ENCODE results near the gene ZSWIM6.

DNA sequence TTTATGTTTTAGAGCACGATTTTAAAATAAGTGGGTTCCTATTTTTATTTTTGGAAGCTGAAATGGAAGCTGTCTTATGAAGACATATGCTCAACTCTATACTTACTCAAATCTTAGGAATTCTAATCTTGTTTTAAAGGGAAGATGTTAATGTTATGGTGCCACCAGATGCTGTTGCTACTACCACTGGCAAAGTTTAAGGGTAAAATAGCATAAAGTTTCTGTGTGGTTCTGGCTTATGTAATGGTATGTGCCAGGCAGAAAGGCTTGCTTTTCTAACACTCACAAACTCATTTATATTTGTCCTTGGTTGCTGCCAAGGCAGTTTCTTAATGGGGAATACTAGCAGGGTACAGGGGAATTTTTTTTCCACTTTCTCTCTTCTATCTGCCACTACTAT lies 204.9 kb downstream of the ZSWIM6 start:
- TF ChIP-seq, protein P1, sequence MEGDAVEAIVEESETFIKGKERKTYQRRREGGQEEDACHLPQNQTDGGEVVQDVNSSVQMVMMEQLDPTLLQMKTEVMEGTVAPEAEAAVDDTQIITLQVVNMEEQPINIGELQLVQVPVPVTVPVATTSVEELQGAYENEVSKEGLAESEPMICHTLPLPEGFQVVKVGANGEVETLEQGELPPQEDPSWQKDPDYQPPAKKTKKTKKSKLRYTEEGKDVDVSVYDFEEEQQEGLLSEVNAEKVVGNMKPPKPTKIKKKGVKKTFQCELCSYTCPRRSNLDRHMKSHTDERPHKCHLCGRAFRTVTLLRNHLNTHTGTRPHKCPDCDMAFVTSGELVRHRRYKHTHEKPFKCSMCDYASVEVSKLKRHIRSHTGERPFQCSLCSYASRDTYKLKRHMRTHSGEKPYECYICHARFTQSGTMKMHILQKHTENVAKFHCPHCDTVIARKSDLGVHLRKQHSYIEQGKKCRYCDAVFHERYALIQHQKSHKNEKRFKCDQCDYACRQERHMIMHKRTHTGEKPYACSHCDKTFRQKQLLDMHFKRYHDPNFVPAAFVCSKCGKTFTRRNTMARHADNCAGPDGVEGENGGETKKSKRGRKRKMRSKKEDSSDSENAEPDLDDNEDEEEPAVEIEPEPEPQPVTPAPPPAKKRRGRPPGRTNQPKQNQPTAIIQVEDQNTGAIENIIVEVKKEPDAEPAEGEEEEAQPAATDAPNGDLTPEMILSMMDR (conservative IDR thresholded peaks at IDR 0.05; ENCODE audit: low read depth in 2 of 2) = no peak
- TF ChIP-seq EZH2phosphoT487 (IDR thresholded peaks at IDR 0.05; ENCODE audit: unreplicated experiment) (no peak), POLR2AphosphoS5 (IDR thresholded peaks at IDR 0.05; ENCODE audit: low read depth) (no peak), EZH2 (IDR thresholded peaks at IDR 0.05; ENCODE audit: low read depth, unreplicated experiment) (no peak), NANOG (IDR thresholded peaks at IDR 0.05; ENCODE audit: borderline replicate concordance) (no peak), CREB1 (CRISPR knock-in tag; IDR thresholded peaks at IDR 0.05; ENCODE audit: low read depth) (no peak), STAT1 (IDR thresholded peaks at IDR 0.05; ENCODE audit: unreplicated experiment) (no peak), ZNF114 (CRISPR knock-in tag; IDR thresholded peaks at IDR 0.05) (no peak)
- TF ChIP-seq, protein P2, sequence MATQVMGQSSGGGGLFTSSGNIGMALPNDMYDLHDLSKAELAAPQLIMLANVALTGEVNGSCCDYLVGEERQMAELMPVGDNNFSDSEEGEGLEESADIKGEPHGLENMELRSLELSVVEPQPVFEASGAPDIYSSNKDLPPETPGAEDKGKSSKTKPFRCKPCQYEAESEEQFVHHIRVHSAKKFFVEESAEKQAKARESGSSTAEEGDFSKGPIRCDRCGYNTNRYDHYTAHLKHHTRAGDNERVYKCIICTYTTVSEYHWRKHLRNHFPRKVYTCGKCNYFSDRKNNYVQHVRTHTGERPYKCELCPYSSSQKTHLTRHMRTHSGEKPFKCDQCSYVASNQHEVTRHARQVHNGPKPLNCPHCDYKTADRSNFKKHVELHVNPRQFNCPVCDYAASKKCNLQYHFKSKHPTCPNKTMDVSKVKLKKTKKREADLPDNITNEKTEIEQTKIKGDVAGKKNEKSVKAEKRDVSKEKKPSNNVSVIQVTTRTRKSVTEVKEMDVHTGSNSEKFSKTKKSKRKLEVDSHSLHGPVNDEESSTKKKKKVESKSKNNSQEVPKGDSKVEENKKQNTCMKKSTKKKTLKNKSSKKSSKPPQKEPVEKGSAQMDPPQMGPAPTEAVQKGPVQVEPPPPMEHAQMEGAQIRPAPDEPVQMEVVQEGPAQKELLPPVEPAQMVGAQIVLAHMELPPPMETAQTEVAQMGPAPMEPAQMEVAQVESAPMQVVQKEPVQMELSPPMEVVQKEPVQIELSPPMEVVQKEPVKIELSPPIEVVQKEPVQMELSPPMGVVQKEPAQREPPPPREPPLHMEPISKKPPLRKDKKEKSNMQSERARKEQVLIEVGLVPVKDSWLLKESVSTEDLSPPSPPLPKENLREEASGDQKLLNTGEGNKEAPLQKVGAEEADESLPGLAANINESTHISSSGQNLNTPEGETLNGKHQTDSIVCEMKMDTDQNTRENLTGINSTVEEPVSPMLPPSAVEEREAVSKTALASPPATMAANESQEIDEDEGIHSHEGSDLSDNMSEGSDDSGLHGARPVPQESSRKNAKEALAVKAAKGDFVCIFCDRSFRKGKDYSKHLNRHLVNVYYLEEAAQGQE (IDR thresholded peaks at IDR 0.05; ENCODE audit: unreplicated experiment) = no peak
- TF ChIP-seq, protein P3, sequence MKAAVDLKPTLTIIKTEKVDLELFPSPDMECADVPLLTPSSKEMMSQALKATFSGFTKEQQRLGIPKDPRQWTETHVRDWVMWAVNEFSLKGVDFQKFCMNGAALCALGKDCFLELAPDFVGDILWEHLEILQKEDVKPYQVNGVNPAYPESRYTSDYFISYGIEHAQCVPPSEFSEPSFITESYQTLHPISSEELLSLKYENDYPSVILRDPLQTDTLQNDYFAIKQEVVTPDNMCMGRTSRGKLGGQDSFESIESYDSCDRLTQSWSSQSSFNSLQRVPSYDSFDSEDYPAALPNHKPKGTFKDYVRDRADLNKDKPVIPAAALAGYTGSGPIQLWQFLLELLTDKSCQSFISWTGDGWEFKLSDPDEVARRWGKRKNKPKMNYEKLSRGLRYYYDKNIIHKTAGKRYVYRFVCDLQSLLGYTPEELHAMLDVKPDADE (IDR thresholded peaks at IDR 0.05) = no peak

All from GM23338 (cell line).